Liver (tissue), 3 donors: Measurements from ENCODE around the gene JAG1.

Source experiments
- CTCF ChIP-seq: fragments of 150-350 bp; IDR thresholded peaks from 2 replicates; pipeline ENCODE4 v1.5.1; 2017; ENCODE audit warnings: improper control_type of control experiment, low read depth, low read length; ENCODE audit not compliant: missing input control
- EGR1 ChIP-seq, 2 donors: IDR thresholded peaks; 2 replicates each; pipeline ENCODE4 v1.6.1; 2016 to 2018; ENCODE audit warnings: antibody characterized with exemption in 2 of 2, low read depth in 2 of 2
- FOXA1 ChIP-seq: IDR thresholded peaks from 2 replicates; pipeline ENCODE4 v1.6.1; 2016; ENCODE audit warnings: antibody characterized with exemption
- GABPA ChIP-seq, 2 donors: IDR thresholded peaks in 1 of 2; conservative IDR thresholded peaks in 1 of 2; 2 replicates each; pipeline ENCODE4 v1.6.1; 2016; ENCODE audit warnings: antibody characterized with exemption in 2 of 2, mild to moderate bottlenecking in 1 of 2, moderate library complexity in 1 of 2
- NR2F2 ChIP-seq: IDR thresholded peaks from 2 replicates; pipeline ENCODE4 v1.6.1; 2016; ENCODE audit warnings: antibody characterized with exemption
- RAD21 ChIP-seq, 2 donors: IDR thresholded peaks; 2 replicates each; pipeline ENCODE4 v1.6.1; 2016; ENCODE audit warnings: antibody characterized with exemption in 2 of 2, mild to moderate bottlenecking in 2 of 2
- TAF1 ChIP-seq: conservative IDR thresholded peaks from 2 replicates; pipeline ENCODE4 v1.6.1; 2016; ENCODE audit warnings: antibody characterized with exemption, mild to moderate bottlenecking
- YY1 ChIP-seq: IDR thresholded peaks from 2 replicates; pipeline ENCODE4 v1.6.1; 2016; ENCODE audit warnings: antibody characterized with exemption, mild to moderate bottlenecking
- TF ChIP-seq, protein P1 (sequence below): IDR thresholded peaks from 2 replicates; pipeline ENCODE4 v1.6.1; 2016; ENCODE audit warnings: antibody characterized with exemption
- TF ChIP-seq, protein P2 (sequence below): IDR thresholded peaks from 2 replicates; pipeline ENCODE4 v1.6.1; 2016; ENCODE audit warnings: antibody characterized with exemption, mild to moderate bottlenecking
- TF ChIP-seq, protein P3 (sequence below): IDR thresholded peaks from 2 replicates; pipeline ENCODE4 v1.6.1; 2016; ENCODE audit warnings: antibody characterized with exemption
- TF ChIP-seq, protein P4 (sequence below): IDR thresholded peaks from 2 replicates; pipeline ENCODE4 v1.6.1; 2016; ENCODE audit warnings: antibody characterized with exemption
- donor health status: healthy.
- donor health status: healthy.

- TF ChIP-seq, protein P1, sequence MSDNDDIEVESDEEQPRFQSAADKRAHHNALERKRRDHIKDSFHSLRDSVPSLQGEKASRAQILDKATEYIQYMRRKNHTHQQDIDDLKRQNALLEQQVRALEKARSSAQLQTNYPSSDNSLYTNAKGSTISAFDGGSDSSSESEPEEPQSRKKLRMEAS = no peak
- TF ChIP-seq CTCF (no peak), EGR1 (IDR thresholded peaks at IDR 0.05; ENCODE audit: low read depth in 2 of 2) (no peak), TAF1 (no peak), FOXA1 (no peak), RAD21 (IDR thresholded peaks at IDR 0.05) (no peak), GABPA (IDR thresholded peaks at IDR 0.05 in 1 of 2, conservative IDR thresholded peaks at IDR 0.05 in 1 of 2) (no peak), YY1 (no peak), NR2F2 (no peak)
- TF ChIP-seq, protein P2, sequence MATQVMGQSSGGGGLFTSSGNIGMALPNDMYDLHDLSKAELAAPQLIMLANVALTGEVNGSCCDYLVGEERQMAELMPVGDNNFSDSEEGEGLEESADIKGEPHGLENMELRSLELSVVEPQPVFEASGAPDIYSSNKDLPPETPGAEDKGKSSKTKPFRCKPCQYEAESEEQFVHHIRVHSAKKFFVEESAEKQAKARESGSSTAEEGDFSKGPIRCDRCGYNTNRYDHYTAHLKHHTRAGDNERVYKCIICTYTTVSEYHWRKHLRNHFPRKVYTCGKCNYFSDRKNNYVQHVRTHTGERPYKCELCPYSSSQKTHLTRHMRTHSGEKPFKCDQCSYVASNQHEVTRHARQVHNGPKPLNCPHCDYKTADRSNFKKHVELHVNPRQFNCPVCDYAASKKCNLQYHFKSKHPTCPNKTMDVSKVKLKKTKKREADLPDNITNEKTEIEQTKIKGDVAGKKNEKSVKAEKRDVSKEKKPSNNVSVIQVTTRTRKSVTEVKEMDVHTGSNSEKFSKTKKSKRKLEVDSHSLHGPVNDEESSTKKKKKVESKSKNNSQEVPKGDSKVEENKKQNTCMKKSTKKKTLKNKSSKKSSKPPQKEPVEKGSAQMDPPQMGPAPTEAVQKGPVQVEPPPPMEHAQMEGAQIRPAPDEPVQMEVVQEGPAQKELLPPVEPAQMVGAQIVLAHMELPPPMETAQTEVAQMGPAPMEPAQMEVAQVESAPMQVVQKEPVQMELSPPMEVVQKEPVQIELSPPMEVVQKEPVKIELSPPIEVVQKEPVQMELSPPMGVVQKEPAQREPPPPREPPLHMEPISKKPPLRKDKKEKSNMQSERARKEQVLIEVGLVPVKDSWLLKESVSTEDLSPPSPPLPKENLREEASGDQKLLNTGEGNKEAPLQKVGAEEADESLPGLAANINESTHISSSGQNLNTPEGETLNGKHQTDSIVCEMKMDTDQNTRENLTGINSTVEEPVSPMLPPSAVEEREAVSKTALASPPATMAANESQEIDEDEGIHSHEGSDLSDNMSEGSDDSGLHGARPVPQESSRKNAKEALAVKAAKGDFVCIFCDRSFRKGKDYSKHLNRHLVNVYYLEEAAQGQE = no peak
- TF ChIP-seq, protein P3, sequence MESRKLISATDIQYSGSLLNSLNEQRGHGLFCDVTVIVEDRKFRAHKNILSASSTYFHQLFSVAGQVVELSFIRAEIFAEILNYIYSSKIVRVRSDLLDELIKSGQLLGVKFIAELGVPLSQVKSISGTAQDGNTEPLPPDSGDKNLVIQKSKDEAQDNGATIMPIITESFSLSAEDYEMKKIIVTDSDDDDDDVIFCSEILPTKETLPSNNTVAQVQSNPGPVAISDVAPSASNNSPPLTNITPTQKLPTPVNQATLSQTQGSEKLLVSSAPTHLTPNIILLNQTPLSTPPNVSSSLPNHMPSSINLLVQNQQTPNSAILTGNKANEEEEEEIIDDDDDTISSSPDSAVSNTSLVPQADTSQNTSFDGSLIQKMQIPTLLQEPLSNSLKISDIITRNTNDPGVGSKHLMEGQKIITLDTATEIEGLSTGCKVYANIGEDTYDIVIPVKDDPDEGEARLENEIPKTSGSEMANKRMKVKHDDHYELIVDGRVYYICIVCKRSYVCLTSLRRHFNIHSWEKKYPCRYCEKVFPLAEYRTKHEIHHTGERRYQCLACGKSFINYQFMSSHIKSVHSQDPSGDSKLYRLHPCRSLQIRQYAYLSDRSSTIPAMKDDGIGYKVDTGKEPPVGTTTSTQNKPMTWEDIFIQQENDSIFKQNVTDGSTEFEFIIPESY = no peak
- TF ChIP-seq, protein P4, sequence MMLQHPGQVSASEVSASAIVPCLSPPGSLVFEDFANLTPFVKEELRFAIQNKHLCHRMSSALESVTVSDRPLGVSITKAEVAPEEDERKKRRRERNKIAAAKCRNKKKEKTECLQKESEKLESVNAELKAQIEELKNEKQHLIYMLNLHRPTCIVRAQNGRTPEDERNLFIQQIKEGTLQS = no peak
Observed at GRCh38 chr20:10707068-10707467, 33.3 kb upstream of the JAG1 start.
